ENCODE measurements around the gene WDR37. TPM values are rescaled to one million over a fixed set of nuclear protein-coding genes. Genes with fewer than 3 reads are reported as not detected.
A peak's percentile ranks its signal among the peaks of the same experiment; 100 is the strongest.
"Not testable (repeated sequence)": the region's sequence is repeated elsewhere in the genome, so short reads cannot be mapped to it uniquely, and the experiment has no call there.

The WDR37 gene
- total RNA-seq, 1 donor from 2014 or later: 8.5 TPM

DNA sequence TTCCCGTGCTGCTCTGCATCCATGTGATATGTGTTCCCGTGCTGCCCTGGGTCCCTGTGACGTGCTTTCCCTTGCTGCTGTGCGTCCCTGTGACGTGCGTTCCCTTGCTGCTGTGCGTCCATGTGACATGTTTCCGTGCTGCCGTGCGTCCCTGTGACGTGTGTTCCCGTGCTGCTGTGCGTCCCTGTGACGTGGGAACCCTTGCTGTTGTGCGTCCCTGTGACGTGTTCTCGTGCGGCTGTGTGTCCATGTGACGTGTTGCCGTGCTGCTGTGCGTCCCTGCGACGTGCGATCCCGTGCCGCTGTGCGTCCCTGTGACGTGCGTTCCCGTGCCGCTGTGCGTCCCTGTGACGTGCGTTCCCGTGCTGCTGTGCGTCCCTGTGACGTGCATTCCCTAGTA, 45.8 kb downstream of the WDR37 start:
- ATAC-seq (no peak), DNase-seq (ENCODE audit: low spot score) (no peak)

- DNase-seq (ENCODE audit: low spot score): no peak
- no peak for ATAC-seq
Observed at GRCh38 chr10:1102416-1102815, 46.2 kb downstream of the WDR37 start.

DNA sequence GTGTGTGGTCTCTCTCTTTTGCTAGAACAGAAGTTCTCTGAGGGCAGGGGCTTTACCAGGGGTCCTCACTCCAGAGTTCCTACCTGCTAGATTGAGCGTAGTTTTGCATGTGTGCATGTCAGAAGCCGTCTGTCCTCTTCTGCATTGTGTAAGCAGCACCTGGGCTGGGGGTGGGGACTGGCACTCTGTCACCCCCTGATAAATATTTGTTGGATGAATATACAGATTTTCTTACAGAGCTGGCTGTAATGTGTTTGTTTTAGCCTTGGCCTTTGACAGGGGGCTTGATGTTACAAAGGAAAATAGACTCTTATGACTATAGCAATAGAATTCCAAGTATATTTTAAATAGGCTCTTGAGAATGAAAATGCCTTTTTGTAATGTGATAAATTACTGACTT, 46.6 kb downstream of the WDR37 start:
- no peak for DNase-seq (ENCODE audit: low spot score)
- ATAC-seq: no peak

- ATAC-seq: no peak
- no peak for DNase-seq (ENCODE audit: low spot score)
Observed at GRCh38 chr10:1103551-1103950, 47.4 kb downstream of the WDR37 start.

DNA sequence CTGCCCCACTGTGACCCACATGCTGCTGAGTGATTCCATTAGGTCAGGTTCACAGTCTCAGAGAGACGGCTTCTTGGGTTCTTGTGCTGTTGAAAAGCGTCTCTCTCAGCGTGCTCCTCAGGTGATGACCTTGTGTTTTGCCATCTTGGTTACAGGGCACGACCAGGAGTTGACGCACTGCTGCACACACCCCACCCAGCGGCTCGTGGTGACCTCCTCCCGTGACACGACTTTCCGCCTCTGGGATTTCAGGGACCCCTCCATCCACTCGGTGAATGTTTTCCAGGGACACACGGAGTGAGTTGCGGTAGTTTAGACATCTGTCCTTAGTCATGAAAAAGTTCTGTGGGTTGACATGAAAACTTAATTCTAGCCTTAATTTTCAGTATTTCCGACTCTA, 48.8 kb downstream of the WDR37 start:
- DNase-seq (ENCODE audit: low spot score) (no peak), ATAC-seq (no peak)

DNA sequence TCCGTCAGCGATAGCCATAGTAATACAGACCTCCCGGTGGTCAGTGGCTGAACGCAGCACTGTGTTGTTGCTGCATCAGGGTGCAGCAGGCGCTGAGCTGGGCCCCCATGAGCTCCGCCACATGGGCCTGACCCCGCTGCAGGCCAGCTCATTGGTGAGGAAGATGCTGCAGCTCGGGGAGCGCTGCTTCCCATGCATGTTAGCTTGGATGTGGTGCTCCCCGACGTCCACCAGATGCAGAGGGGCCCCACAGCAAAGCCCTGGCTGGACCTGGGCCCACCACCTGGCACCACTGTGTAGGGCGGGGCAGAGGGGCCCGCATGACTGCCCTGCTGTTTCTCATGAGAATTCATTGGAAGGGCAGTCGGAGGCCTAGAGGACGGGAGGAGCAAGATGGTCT, 50.8 kb downstream of the WDR37 start:
- ATAC-seq: no peak
- no peak for DNase-seq (ENCODE audit: low spot score)

- ATAC-seq: peak; percentile 40
- no peak for DNase-seq (ENCODE audit: low spot score)
Observed at GRCh38 chr10:1107679-1108078, 51.5 kb downstream of the WDR37 start.

DNA sequence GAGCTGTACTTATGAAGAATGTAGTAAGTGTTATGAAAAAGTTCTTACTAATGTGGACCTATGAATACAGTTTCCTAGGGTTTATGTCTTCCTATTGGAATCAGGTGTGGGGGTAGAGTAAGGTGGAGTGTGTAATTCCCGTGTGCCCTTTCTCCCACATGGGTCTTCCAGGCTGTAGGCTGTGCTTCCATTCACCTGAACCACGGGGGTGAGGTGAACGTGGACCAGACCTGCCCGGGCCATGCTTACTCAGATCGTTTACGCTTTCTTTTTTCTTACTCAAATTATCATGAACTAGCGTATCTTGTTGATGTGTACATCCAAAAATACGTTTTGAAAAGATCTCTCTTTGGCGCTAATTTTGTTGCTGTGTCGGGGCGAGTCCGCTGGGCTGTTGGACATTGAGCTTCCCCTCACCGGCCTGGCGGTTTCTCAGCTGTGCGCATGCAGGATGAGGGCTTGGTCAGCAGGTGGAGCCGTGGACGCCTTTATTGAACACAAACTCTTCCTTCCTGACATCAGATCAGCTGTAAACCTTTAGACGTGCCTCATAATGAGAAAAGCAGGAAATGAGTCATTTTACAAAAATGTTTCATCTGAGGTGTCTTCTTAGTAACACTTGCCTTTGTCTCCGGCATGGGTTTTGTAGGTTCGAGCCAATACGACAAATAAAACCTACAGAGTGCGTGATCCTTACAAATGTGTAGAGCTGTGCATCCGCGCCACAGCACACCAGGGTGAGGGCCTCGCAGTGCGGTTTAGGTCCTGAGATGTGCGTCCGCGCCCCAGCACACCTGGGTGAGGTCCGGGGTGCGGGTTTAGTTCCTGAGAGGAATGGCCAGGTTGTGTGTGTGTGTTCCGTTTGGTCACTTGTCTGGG, 53.8 kb downstream of the WDR37 start:
- peak; percentile 61 for ATAC-seq
- no peak for DNase-seq (ENCODE audit: low spot score)

DNA sequence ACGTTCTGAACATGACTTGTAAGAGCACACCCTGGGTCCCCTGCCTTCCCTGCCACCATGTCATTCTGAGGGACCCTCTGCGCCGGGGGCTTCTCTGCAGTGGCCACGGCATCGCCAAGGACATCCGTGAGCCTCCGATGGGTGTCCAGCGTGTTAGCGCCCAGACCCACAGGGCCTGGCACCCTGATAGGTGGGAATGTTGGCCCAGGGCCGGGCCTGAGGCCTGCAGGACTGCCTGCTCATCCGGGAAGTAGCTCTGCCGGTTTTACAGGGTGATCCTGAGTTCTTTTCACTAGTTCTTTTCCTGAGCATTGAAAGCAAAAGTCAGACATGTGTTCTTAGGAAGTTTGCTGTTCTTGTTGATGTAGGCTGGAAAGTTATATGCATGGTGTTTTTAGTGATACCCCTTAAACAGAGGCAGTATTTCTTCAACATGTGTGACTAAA, 54.5 kb downstream of the WDR37 start:
- no peak for ATAC-seq
- DNase-seq (ENCODE audit: low spot score): no peak

GRCh38 chr10:1114315-1114714, 58.1 kb downstream of the WDR37 start:
- DNase-seq (ENCODE audit: low spot score) (no peak), ATAC-seq (no peak)

DNA sequence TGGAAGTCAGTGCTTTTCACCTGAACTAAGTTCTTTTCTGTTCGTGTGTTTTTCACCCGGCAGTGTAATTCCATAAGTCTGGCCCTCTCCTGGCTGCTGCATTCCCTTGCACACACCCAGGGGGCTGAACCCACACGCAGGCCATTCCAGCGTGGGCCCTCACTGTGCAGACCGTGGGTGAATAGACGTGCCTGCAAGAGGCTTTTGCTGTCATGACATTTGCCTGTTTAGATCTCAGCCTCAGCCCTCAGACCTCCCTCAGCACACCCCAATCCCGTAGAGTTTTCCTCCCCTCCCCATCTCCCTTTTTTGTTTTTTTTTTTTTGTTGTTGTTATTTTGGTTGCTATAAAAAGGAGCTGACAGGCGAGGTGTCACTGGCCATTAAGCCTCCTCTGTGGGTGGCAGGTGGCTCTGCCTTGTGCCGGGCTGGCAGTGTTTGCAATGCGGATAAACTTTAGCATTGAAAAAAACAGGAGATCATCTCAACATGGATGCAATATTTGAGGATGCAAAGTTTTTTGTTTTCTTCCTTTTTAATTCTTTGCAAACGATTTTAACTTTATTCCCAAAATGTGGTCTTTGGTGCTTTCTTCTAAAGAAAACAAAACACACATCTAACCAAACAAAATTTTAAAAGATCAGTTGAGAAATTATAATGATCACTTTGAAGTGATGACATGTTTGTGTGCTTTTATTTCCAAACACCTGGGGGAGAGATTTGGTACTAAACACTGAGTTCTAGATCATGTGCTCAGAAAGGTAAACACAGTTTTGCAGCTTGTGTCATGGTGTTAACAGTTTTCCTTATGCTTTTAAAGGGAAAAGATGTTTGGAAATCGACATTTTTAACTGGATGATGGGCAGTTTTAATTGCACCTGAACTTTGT, 58.8 kb downstream of the WDR37 start:
- DNase-seq (ENCODE audit: low spot score): peak; percentile 26

GRCh38 chr10:1115607-1115955, 59.4 kb downstream of the WDR37 start:
- peak; percentile 38 for ATAC-seq
- DNase-seq (ENCODE audit: low spot score): peak; percentile 38

More for the DNA sequence above, 58.8 kb downstream of the WDR37 start:
- peak; percentile 62 for ATAC-seq

DNA sequence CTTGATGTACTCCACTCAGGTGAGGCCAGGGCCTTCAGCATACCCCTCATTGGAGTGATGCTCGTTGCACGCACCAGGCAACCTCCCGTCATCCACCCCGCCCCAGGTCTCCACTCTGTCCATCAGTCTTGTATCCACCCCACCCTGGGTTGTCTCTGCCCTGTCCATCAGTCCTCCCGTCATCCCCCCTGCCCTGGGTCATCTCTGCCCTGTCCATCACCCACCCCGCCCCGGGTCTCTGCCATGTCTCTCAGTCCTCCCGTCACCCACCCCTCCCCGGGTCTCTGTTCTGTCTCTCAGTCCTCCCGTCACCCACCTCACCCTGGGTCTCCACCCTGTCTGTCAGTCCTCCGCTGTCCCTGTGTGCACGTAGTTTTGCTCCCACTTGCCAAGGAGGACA, 59.9 kb downstream of the WDR37 start:
- DNase-seq (ENCODE audit: low spot score) (peak; percentile 33), ATAC-seq (no peak)

- ATAC-seq (no peak), DNase-seq (ENCODE audit: low spot score) (peak; percentile 10)
Observed at GRCh38 chr10:1116696-1117280, 60.6 kb downstream of the WDR37 start.

DNA sequence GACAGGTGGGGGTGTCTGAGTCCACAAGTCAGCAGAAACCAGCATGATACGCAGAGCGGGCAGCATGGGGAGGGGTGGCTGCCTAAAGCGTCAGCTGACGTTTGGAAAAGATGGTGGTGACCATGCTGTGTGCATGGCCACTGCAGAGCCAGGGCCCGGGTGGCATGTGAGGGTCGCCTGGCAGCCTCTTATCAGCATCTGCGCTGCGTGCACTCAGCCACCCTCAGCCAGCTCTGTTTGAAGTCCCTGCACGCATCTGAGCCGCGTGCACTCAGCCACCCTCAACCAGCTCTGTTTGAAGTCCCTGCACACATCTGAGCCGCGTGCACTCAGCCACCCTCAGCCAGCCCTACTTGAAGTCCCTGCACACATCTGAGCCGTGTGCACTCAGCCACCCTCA, 61.5 kb downstream of the WDR37 start:
- DNase-seq (ENCODE audit: low spot score): peak; percentile 33
- no peak for ATAC-seq

- DNase-seq (ENCODE audit: low spot score): peak; percentile 18
- ATAC-seq: not testable (repeated sequence)
Observed at GRCh38 chr10:1118318-1118717, 62.1 kb downstream of the WDR37 start.

DNA sequence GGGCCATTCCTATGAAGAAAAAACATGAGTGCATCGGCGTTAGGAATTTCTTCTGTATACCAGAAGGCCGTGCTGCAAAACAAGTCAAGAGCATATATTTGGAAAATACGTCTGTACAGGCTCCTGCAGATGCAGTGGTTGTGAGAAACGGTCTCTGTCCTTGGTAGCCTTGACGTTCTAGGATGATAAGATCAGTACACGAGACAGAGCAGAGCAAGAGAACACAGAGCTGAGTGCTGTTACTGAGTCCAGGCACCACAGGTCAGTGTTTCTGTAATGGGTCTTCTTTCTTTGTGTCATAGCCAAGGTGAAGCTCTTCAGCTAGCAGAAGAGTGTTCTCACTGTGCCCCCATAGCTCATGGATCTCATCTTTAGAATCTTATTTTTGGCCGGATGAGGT, 62.8 kb downstream of the WDR37 start:
- peak; percentile 5 for DNase-seq (ENCODE audit: low spot score)
- no peak for ATAC-seq

- DNase-seq (ENCODE audit: low spot score): no peak
- ATAC-seq: no peak
Observed at GRCh38 chr10:1119501-1119900, 63.3 kb downstream of the WDR37 start.

GRCh38 chr10:1120306-1120705, 64.1 kb downstream of the WDR37 start:
- DNase-seq (ENCODE audit: low spot score) (no peak), ATAC-seq (no peak)

DNA sequence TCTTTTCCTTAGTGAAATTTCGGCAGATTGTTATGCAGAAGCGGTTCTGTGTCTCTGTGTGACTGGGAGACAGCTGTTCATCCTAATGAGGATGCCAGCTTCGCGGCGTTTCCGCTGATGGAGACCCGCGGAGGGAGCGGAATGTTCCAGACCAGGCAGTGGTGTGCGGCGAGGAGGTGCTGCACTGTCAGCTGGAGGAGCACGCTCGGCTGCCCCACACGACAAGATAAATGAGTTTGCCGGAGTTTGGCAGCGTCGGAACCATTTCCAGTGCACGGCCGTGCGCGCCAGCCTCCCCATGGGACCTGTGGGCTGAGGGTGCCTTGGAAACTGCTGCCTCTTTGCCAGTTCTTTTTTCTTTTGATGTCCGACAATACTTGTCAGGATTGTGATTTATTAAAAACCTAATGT, 64.6 kb downstream of the WDR37 start:
- DNase-seq (ENCODE audit: low spot score) (no peak), ATAC-seq (no peak)

GRCh38 chr10:1121271-1121970, 65.2 kb downstream of the WDR37 start:
- no peak for DNase-seq (ENCODE audit: low spot score)
- ATAC-seq: no peak

Measured in left lobe of liver (tissue), 2 donors.